IPS-20b (cell line): ENCODE data around the gene CC2D1B.

Source experiments
- H3K27ac ChIP-seq: one replicate; pipeline ENCODE4 v1.5.1; 2013; ENCODE audit warnings: low read length
- H3K27me3 ChIP-seq: 2 replicates; pipeline ENCODE4 v1.6.1; 2013; ENCODE audit warnings: mild to moderate bottlenecking, low read length, inconsistent platforms; ENCODE audit not compliant: insufficient read depth
- H3K36me3 ChIP-seq: 2 replicates; pipeline ENCODE4 v1.6.1; 2013; ENCODE audit warnings: low read depth, mild to moderate bottlenecking, inconsistent platforms, low read length, moderate library complexity; ENCODE audit not compliant: insufficient read depth
- H3K4me1 ChIP-seq: 2 replicates; pipeline ENCODE4 v1.6.1; 2013; ENCODE audit warnings: mild to moderate bottlenecking, control low read depth, inconsistent platforms, low read length, moderate library complexity; ENCODE audit not compliant: insufficient read depth
- H3K4me3 ChIP-seq: 2 replicates; pipeline ENCODE4 v1.5.1; 2013; ENCODE audit warnings: mild to moderate bottlenecking, low read length, inconsistent platforms
- H3K9ac ChIP-seq: 2 replicates; pipeline ENCODE4 v1.6.1; 2013; ENCODE audit warnings: low read depth, mild to moderate bottlenecking, inconsistent platforms, low read length, moderate library complexity
- H3K9me3 ChIP-seq: 2 replicates; pipeline ENCODE4 v1.6.1; 2013; ENCODE audit warnings: mild to moderate bottlenecking, low read depth, low read length, inconsistent platforms; ENCODE audit not compliant: insufficient read depth

CC2D1B gene

DNA sequence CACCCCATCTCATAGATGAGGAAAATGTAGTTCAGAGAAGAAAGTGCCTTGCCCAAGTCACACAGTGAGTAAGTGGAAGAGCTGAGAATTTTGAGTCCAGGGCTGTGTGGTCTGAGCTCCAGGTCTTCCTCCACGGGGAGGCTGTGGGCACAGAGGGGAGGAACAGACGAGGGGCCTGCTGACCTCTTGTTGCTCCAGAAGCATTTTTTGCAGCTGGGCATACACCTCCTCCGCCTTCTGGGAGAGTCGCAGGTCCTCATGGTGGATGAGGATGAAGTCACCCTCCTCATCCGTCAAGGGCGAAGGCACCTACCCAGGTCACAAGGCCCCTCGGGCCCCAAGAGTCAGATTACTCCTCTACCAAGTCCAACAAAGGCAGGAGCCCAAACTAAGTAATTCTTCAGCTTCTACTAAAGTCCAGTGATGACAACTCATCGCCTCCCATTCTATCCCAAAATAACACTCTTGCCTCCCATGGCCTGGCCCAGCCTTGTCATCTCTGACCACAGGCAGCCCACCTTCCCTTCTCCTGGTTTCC, 9.1 kb downstream of the CC2D1B start:
- H3K36me3 ChIP-seq, result peaks cover 99% of the 10 kb centered on the region
- no peak overlapping the region for H3K9ac ChIP-seq
- no peak overlapping the region for H3K4me3 ChIP-seq
- H3K27ac ChIP-seq, result no peak overlapping the region
- no peaks in the 10 kb centered on the region for H3K4me1 ChIP-seq
- no peaks in the 10 kb centered on the region for H3K9me3 ChIP-seq
- H3K27me3 ChIP-seq, result no peaks in the 10 kb centered on the region

DNA sequence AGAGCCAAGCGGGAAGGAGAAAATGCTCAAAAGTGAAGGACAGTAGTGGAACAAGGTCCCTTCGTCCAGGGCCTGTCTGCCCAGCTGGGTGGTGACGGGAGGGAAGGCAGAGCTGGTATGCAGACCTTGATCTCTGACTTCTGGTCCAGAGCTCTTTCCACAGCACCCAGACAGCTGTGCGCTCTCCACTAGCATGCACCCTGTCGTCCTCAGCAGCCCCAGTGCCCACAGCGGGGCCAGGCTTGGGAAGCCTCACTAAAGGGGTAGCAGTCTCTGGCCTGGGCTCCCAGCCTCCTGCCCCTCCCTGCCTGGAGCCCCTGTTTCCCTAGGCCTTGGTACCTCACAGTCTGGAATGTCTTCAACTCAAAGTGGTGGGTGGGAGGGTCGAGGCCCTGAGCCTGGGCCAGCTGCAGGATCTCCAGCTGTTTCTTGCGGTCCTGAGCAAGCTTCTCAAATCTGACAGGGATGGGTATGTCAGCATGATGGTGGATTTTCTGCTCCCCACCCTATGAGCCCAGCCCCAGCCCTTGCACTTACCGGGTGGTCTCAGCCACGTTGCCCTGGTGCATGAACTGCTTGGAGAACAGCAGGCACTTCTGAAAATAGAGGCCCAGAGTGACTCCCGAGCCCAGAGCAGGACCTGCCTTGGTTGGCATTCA, 10.0 kb downstream of the CC2D1B start:
- Histone ChIP-seq H3K4me3 (no peak overlapping the region), H3K27ac (no peak overlapping the region), H3K4me1 (peaks cover 5% of the 10 kb centered on the region; the same call in 1 of the 2 replicates), H3K9me3 (no peaks in the 10 kb centered on the region), H3K27me3 (no peaks in the 10 kb centered on the region), H3K9ac (no peak overlapping the region), H3K36me3 (peaks cover 90% of the 10 kb centered on the region)

DNA sequence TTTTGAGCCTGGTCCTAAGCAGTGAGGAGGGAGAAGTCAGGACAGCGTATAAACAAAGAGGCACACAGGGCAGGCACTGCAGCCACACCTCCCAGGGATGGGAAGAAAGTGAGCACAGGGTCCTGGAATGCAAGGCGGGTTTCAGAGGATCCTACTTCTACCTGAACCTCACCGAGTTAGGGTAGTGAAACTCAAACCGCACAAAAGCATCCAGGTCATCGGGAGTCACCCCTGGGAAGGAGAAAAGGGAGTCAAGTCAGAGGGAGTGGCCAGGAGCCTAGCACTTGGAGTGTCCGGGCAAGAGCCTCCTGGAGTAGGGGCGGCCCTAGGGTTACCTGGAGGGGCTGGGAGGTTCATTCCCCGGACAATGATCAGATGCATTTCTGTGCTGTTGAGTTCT, 10.6 kb downstream of the CC2D1B start:
- Histone ChIP-seq H3K9ac (no peak overlapping the region), H3K4me1 (peaks cover 9% of the 10 kb centered on the region; the same call in 1 of the 2 replicates), H3K27ac (no peak overlapping the region), H3K9me3 (no peaks in the 10 kb centered on the region), H3K27me3 (no peaks in the 10 kb centered on the region), H3K36me3 (peaks cover 84% of the 10 kb centered on the region), H3K4me3 (no peak overlapping the region)

DNA sequence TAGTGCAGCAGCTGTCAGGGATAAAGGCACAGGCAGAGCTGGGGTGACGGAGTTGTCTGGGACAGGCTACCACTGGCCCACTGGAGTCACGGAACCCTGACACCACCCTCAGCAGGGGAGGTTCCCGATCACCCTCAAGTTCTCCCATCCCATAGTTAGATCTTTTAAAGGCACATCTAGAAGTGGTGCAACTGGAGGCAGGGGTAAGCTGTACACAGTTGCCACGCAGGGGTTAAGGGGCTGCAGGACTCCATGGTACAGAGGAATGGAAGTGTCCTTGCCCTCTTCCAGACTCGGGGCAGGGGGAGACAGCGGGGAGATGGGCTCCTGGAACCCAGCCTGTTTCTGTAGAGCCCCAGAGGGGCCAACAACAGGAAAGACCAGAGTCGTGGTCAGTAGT, 13.3 kb downstream of the CC2D1B start:
- Histone ChIP-seq H3K27me3 (no peaks in the 10 kb centered on the region), H3K9me3 (no peaks in the 10 kb centered on the region), H3K9ac (no peak overlapping the region), H3K36me3 (peaks cover 57% of the 10 kb centered on the region), H3K4me3 (no peak overlapping the region), H3K4me1 (peaks cover 13% of the 10 kb centered on the region; the same call in 1 of the 2 replicates), H3K27ac (no peak overlapping the region)

DNA sequence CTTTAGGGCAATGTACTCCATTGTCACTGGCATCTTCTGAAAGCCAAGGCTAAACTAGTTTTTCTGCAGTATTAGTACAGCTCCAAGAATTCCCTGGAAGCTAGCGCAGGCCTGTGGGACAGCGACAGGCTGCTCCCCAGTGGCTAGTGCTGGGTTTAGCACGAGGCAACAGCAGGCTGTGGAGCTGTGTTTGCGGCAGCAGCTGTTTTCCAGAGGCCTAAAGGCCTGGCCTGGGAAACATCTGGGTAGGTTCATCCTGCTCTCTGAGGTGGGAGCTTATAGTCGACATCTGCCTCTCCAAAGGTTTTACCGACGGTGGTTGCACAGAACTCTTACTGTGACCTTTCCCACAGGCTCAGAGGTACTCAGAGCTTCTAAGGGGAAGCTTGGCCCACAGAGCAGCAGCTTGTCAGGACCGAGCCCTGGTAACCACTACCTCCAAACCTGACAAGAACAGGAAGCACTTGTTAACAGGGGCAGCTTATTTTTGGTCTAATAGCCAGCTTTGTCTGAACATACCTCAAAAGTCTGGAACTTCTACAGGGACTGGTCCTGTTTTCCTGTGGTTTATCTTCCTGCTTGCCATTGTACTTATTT, 17.2 kb downstream of the CC2D1B start:
- H3K9ac ChIP-seq, result no peak overlapping the region

DNA sequence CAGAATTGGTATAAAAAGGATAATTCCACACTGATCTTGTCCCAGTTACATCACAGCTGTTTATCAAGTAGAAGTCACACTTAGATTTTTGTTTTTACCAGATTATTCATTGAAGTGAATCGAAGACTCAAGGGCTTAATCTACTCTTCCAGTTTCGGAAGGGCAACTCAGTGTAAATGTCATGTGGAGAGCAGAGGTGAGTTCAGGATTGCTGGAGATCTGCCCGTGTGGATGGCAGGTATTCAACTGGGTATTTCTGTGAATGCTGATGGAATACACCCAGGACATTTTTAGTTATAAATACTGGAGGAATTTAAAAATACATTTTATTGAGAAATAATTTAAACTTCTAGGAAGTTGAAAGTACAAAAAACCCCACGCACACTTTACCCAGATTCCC, 19.4 kb downstream of the CC2D1B start:
- Histone ChIP-seq H3K27me3 (no peaks in the 10 kb centered on the region), H3K4me1 (peaks cover 13% of the 10 kb centered on the region; the same call in 1 of the 2 replicates), H3K9ac (no peak overlapping the region), H3K36me3 (no peaks in the 10 kb centered on the region; the same call in 1 of the 2 replicates), H3K4me3 (no peak overlapping the region), H3K9me3 (no peaks in the 10 kb centered on the region), H3K27ac (no peak overlapping the region)

More for the DNA sequence above, 17.2 kb downstream of the CC2D1B start:
- peaks cover 18% of the 10 kb centered on the region for H3K36me3 ChIP-seq
- H3K27ac ChIP-seq, result no peak overlapping the region
- H3K4me3 ChIP-seq, result no peak overlapping the region
- H3K4me1 ChIP-seq, result peaks cover 13% of the 10 kb centered on the region; the same call in 1 of the 2 replicates
- H3K27me3 ChIP-seq, result no peaks in the 10 kb centered on the region
- no peaks in the 10 kb centered on the region for H3K9me3 ChIP-seq

DNA sequence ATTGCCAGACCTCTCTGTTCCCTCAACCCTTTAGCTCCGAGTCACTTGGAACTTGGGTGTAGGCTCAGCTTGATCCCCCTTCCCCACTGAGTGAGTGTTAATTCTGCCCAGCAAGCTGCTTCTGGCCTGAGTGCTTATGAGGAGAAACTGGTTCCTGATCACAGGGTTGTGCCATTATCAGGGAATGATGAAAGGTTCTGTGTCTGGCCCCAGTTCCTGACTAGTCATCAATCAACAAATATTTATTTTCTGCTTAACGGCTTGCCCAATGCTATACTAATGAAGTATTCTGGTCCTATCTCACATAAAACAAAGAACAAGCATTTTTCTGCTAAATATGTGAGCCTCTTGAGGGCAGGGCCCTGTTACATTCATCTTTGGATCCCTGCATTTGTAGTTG, 20.8 kb downstream of the CC2D1B start:
- Histone ChIP-seq H3K9me3 (no peaks in the 10 kb centered on the region), H3K36me3 (peaks cover under 1% of the 10 kb centered on the region; the same call in 1 of the 2 replicates), H3K4me3 (no peak overlapping the region), H3K9ac (no peak overlapping the region), H3K4me1 (0 out of 2 replicates have a peak, but pooled peaks cover 2% of the 10 kb centered on the region), H3K27ac (no peak overlapping the region), H3K27me3 (no peaks in the 10 kb centered on the region)

DNA sequence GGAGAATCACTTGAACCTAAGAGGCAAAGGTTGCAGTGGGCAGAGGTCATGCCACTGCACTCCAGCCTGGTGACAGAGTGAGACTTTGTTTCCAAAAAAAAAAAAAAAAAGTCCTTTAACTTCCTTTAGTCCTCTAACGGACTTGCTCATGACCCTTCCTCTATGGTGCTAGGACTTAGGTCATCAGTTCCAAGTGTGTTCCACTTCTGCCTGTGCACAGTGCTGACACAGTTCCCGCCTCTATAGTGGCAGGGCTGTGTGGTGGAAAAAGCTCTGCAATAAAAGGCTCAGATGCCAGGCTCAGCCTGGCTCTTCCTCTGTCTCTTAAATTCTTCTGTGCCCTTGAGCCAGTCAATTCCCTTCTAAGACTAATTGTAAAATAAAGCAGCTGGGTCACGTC, 22.0 kb downstream of the CC2D1B start:
- Histone ChIP-seq H3K4me3 (no peak overlapping the region), H3K27ac (no peak overlapping the region), H3K9ac (no peak overlapping the region), H3K9me3 (no peaks in the 10 kb centered on the region), H3K27me3 (no peaks in the 10 kb centered on the region), H3K36me3 (peaks cover 3% of the 10 kb centered on the region; the same call in 1 of the 2 replicates), H3K4me1 (no peaks in the 10 kb centered on the region)

DNA sequence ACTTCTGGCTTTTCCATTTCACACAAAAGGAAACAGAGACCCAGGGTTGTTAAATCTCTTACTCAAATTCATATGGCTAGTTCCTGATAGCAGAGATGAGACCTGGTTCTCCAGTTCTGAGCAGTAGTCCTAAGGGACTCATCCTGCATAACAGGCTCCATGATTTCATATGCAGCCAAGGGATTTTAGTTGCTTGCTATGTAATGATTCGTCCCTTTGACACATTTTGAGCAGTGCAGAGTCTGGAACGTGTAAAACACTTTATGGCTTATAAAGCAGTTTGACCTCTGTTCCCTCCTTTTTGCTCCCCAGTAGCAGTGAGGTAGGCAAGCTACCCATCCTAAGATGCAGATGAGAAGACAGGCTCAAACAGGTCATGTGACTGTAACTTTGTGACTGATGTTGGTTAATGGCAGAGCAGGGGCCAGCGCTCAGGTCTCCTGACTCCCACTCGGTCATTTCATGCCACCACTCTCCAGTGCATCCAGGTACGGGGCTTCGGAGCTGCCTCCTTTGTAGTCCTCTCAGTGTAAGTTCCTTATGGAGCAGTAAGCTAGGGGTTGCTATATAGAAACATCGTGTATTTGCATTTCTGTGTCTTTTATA, 24.2 kb downstream of the CC2D1B start:
- Histone ChIP-seq H3K9ac (no peak overlapping the region), H3K4me3 (no peak overlapping the region), H3K36me3 (peaks cover 3% of the 10 kb centered on the region; the same call in 1 of the 2 replicates), H3K9me3 (no peaks in the 10 kb centered on the region), H3K4me1 (no peaks in the 10 kb centered on the region), H3K27ac (no peak overlapping the region), H3K27me3 (no peaks in the 10 kb centered on the region)

DNA sequence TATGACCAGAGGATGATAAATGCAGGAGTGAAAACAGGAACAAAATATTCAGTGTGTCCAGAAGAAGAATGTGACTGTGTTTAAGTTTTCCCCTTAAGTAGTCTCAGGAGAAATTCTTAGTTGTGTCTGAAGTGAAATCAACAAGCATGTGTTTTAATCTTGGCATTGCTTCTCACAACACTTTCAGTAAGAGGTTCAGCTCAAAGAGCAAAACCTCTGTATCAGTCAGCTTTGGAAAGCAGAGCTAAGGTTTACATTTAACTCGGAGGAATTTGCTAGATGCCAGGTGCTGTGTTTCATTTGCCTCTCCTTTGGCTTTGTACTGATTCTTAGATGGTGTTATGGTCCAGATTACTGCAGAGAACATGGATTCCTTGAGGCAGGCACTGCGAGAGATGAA, 28.6 kb downstream of the CC2D1B start:
- Histone ChIP-seq H3K9me3 (no peaks in the 10 kb centered on the region), H3K27me3 (no peaks in the 10 kb centered on the region)

DNA sequence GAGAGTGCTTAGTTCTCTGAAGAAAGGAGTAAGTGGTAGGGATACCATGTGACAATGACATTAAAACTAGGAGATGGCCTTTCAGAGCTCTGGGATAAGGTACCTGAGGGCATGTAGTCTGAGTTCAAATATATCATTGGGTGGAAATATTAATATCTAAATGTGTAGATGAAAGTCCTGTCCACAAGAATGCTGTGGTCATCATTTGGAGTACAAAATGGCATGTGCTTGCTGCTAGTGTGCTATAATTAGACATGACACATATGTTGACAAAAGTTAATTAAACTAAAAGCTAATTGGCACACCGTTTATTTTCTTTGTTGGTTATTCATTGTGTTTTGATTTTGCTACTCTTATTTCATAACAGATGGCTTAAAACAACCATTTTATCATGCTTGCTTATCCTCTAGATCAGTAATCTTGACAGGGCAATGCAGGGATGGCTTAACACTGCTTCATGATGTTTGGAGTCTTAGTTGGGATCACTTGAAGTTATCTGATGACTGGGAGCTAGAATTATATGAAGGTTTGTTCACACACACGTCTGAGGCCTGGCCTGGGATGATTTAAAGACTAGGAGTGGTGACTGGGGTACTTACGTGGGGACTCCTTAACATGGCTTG, 31.0 kb downstream of the CC2D1B start:
- Histone ChIP-seq H3K9ac (no peak overlapping the region), H3K4me1 (no peaks in the 10 kb centered on the region), H3K4me3 (no peak overlapping the region), H3K27ac (no peak overlapping the region), H3K9me3 (no peaks in the 10 kb centered on the region), H3K27me3 (no peaks in the 10 kb centered on the region), H3K36me3 (peaks cover 4% of the 10 kb centered on the region; the same call in 1 of the 2 replicates)

More for the DNA sequence above, 28.6 kb downstream of the CC2D1B start:
- H3K9ac ChIP-seq, result no peak overlapping the region
- H3K27ac ChIP-seq, result no peak overlapping the region
- H3K4me1 ChIP-seq, result no peaks in the 10 kb centered on the region
- peaks cover 7% of the 10 kb centered on the region; the same call in 1 of the 2 replicates for H3K36me3 ChIP-seq
- H3K4me3 ChIP-seq, result no peak overlapping the region
